Spleen (tissue), 11 donors: ENCODE data around the gene HIVEP3. TPM values are rescaled to one million over a fixed set of nuclear protein-coding genes. Genes with fewer than 3 reads are reported as not detected.

ENCODE experiments used
- DNase-seq: peaks from one replicate; pipeline ENCODE4 v3.0.0-alpha.2; 2020
- H3K27ac ChIP-seq, 8 donors: fragments of 200-600 bp; sonication (generic) in 7 of 8; 1 replicate in 4 of 8; 2 replicates in 4 of 8; pipeline versions ENCODE4 v1.5.0 to v1.8.0; 2016 to 2021; ENCODE audit warnings: inconsistent platforms in 4 of 8, mild to moderate bottlenecking in 4 of 8, moderate library complexity in 1 of 8
- H3K27me3 ChIP-seq, 7 donors: fragments of 200-600 bp; sonication (generic) in 6 of 7; replicated peaks in 1 of 7; 1 replicate in 4 of 7; 2 replicates in 3 of 7; pipeline versions ENCODE4 v1.5.0 to v1.8.0; 2016 to 2021; ENCODE audit warnings: inconsistent platforms in 3 of 7, mild to moderate bottlenecking in 1 of 7
- H3K36me3 ChIP-seq, 6 donors: fragments of 200-600 bp; sonication (generic) in 5 of 6; 1 replicate in 4 of 6; 2 replicates in 2 of 6; pipeline versions ENCODE4 v1.5.0 to v1.8.0; 2016 to 2021; ENCODE audit warnings: inconsistent platforms in 2 of 6
- H3K4me1 ChIP-seq, 6 donors: fragments of 200-600 bp; sonication (generic) in 5 of 6; 1 replicate in 3 of 6; 2 replicates in 3 of 6; pipeline versions ENCODE4 v1.5.0 to v1.8.0; 2016 to 2021; ENCODE audit warnings: inconsistent platforms in 3 of 6
- H3K4me3 ChIP-seq, 8 donors: fragments of 200-600 bp; sonication (generic) in 7 of 8; 1 replicate in 4 of 8; 2 replicates in 4 of 8; pipeline versions ENCODE4 v1.5.0 to v1.8.0; 2016 to 2021; ENCODE audit warnings: inconsistent platforms in 4 of 8, mild to moderate bottlenecking in 4 of 8, moderate library complexity in 2 of 8
- H3K9me3 ChIP-seq, 8 donors: fragments of 200-600 bp; sonication (generic) in 7 of 8; 1 replicate in 4 of 8; 2 replicates in 4 of 8; pipeline versions ENCODE4 v1.5.0 to v1.8.0; 2016 to 2021; ENCODE audit warnings: inconsistent platforms in 4 of 8
- POLR2A ChIP-seq, 3 donors: fragments of 450-650 bp; IDR thresholded peaks; one replicate each; pipeline ENCODE4 v1.5.1; 2017; ENCODE audit warnings: antibody characterized with exemption in 3 of 3, mild to moderate bottlenecking in 1 of 3
- POLR2AphosphoS5 ChIP-seq, 3 donors: sonication (generic); formaldehyde crosslinking; IDR thresholded peaks; one replicate each; pipeline ENCODE4 v1.5.1; 2017; ENCODE audit warnings: antibody characterized with exemption in 3 of 3
- WGBS, 5 donors: extraction: QIAGEN DNeasy Blood & Tissue Kit in 3 of 5; methylation state at CpG; one replicate each; pipeline versions ENCODE4 v1.1.5 to v1.1.7; 2013 to 2018; 5-methylcytosine and 5-hydroxymethylcytosine counted together
- intact Hi-C: fragments of 100-400 bp; cut with DNase I; formaldehyde crosslinking; loops from one replicate; pipeline ENCODE4 v1.15.0; 2023; ENCODE audit warnings: low total_unique reads
- polyA plus RNA-seq, 3 donors: library from polyadenylated mRNA; stranded (reverse); fragments of 200-250 nt; gene quantifications; one replicate each; pipeline ENCODE4 v1.2.1, GENCODE V29; 2013
- total RNA-seq, 7 donors: library from RNA; depleted of rRNA in 3 of 7; stranded (reverse); fragments of >200 nt in 3 of 7; fragmentation: NEBNext Ultra II Directional in 4 of 7; extraction: Animal tissue kit (Norgen Biotek cat#: 25700) in 4 of 7; gene quantifications; one replicate each; pipeline versions ENCODE4 v1.1.0 to v1.2.1, GENCODE V29; 2016 to 2021
- TF ChIP-seq, protein P1 (sequence below), 11 experiments: fragments of 200-600 bp in 7 of 11; fragments of 450-650 bp in 4 of 11; sonication (generic) in 4 of 11; IDR thresholded peaks in 8 of 11; conservative IDR thresholded peaks in 3 of 11; 1 replicate in 7 of 11; 2 replicates in 4 of 11; pipeline versions ENCODE4 v1.4.0 to v1.8.0; 2016 to 2021; ENCODE audit warnings: antibody characterized with exemption in 11 of 11, inconsistent platforms in 4 of 11, mild to moderate bottlenecking in 1 of 11
- donor health status: healthy with polysubstance abuse.
- donor health status: DM: no; HTN: no; CAD: no; lungs with moderate emphysema.
- donor health status: DM: no; HTN: no; CAD: no.
- donor health status: Bipolar disorder and iron deficiency.
- donor health status: healthy.
- donor health status: DM: no; HTN: no; CAD: no.
- donor health status: DM: yes; HTN: yes; CAD: no.

The HIVEP3 gene
- total and polyA plus RNA-seq, 10 donors, result 2.4 to 21.2 (median 8.2) TPM

DNA sequence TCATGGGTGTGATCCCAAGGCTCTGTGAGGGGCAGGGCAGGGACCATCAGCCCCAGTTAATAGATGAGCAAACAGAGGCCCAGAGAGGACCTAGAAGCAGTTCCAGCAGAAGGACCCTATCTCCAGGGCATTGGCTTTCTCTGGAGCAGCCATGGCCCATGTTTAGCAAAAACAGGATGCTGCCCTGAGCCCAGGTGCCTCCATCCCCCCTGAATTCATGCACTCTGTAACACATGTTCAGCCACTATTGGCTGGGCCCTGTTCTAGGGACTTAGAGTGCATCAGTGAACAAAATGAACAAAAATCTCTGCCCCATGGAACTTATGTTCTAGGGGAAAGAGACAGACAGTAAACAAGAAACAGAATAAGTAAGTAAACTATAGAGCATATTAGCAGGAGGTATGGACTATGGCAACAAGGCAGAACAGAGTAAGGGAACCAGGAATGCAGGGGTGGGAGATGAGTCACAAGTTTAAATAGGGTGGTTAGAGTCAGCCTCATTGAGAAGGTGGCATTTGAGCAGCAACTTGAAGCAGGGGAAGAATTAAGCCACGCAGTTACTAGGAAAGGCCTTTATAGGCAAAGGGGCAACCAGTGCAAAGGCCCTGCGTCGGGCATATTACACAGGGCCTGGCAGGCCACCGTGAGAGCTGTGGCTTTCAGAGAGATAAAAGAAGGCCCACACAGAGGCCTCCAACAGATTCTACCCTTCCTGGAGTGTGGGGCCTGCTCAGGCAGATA, 248.3 kb downstream of the HIVEP3 start:
- no peaks in the 10 kb centered on the region for H3K36me3 ChIP-seq
- 82 to 87% (median 84%) methylated on average over 4 of the region's 4 CpGs for WGBS, 5 donors
- intact Hi-C loops, result no loop called here
- H3K27me3 ChIP-seq, result no peaks in the 10 kb centered on the region
- TF ChIP-seq, protein P1, sequence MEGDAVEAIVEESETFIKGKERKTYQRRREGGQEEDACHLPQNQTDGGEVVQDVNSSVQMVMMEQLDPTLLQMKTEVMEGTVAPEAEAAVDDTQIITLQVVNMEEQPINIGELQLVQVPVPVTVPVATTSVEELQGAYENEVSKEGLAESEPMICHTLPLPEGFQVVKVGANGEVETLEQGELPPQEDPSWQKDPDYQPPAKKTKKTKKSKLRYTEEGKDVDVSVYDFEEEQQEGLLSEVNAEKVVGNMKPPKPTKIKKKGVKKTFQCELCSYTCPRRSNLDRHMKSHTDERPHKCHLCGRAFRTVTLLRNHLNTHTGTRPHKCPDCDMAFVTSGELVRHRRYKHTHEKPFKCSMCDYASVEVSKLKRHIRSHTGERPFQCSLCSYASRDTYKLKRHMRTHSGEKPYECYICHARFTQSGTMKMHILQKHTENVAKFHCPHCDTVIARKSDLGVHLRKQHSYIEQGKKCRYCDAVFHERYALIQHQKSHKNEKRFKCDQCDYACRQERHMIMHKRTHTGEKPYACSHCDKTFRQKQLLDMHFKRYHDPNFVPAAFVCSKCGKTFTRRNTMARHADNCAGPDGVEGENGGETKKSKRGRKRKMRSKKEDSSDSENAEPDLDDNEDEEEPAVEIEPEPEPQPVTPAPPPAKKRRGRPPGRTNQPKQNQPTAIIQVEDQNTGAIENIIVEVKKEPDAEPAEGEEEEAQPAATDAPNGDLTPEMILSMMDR (IDR thresholded peaks at IDR 0.05 in 8 of 11, conservative IDR thresholded peaks at IDR 0.05 in 3 of 11), result no peak
- TF ChIP-seq POLR2A (IDR thresholded peaks at IDR 0.05) (no peak), POLR2AphosphoS5 (IDR thresholded peaks at IDR 0.05) (no peak)
- H3K9me3 ChIP-seq, result no peaks in the 10 kb centered on the region
- H3K4me3 ChIP-seq, result no peak overlapping the region
- no peak for DNase-seq
- H3K27ac ChIP-seq, result no peak overlapping the region
- peaks cover 15 to 64% (median 44%) of the 10 kb centered on the region in 6 donors for H3K4me1 ChIP-seq

DNA sequence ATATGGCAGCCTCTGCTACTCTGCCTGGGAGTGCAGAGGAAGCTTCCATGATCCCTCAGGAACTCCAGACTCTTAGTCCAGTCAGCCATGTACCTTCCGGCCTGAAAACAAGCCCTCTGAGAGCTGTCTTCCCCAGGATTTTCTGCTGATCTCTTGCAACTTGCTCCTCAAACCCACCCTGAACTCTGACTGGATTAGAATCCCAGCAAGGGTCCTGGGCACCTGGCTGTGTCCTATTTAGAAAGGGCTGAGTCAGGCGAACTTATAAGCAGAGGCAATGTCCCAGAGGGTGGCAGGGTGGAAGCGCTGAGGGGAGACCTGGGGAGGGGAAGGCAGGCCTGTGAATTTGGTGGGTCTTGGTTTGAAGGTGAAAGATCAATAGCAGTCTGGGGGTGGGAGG, 249.8 kb downstream of the HIVEP3 start:
- Histone ChIP-seq H3K27me3 (no peaks in the 10 kb centered on the region), H3K9me3 (no peaks in the 10 kb centered on the region), H3K36me3 (no peaks in the 10 kb centered on the region), H3K27ac (no peak overlapping the region), H3K4me3 (no peak overlapping the region), H3K4me1 (peaks cover 12 to 55% (median 38%) of the 10 kb centered on the region in 6 donors)
- TF ChIP-seq POLR2AphosphoS5 (IDR thresholded peaks at IDR 0.05) (no peak), POLR2A (IDR thresholded peaks at IDR 0.05) (no peak)
- TF ChIP-seq, protein P1 (IDR thresholded peaks at IDR 0.05 in 8 of 11, conservative IDR thresholded peaks at IDR 0.05 in 3 of 11), result no peak
- WGBS, 5 donors, result 88 to 100% (median 92%) methylated on average over 3 of the region's 3 CpGs
- intact Hi-C loops, result no loop called here
- DNase-seq, result peak; percentile 40

DNA sequence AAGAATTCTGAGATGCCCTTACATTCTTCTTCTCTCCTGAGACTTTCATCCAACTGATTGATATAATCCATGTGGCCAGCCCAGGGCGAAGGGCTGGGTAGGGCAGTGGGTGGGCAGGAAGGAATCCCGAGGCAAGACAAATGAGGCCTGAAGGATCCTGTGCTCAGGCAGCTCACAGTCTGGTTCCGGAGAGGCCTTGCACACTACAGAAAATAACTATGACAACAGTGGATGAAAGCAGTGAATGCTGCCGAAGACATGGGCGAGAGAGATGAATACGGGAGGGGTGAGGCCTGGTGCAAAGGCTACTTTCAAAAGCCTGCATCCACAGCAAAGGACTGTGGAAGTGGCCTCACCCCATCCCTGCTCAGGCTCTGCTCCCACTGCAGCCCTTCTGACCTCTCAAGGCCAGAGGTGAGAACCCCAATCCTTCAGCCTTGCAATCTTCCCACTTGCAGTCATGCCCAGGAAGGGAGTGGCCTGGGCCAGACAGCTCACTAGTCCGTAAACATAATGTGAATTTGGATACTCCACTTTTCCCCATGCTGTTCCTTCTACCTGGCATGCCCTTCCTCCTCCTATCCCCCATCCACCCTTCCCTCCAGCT, 250.6 kb downstream of the HIVEP3 start:
- no peaks in the 10 kb centered on the region for H3K27me3 ChIP-seq
- intact Hi-C loops, result no loop called here
- H3K4me1 ChIP-seq, result peaks cover 4 to 55% (median 34%) of the 10 kb centered on the region in 6 donors
- no peaks in the 10 kb centered on the region for H3K36me3 ChIP-seq
- WGBS, 5 donors, result 71 to 91% (median 81%) methylated on average over 7 of the region's 7 CpGs
- TF ChIP-seq POLR2AphosphoS5 (IDR thresholded peaks at IDR 0.05) (no peak), POLR2A (IDR thresholded peaks at IDR 0.05) (no peak)
- TF ChIP-seq, protein P1 (IDR thresholded peaks at IDR 0.05 in 8 of 11, conservative IDR thresholded peaks at IDR 0.05 in 3 of 11), result no peak
- DNase-seq, result peak; percentile 41
- peak overlapping the region in 2 of 8 donors; percentile 58 to 63 for H3K27ac ChIP-seq
- no peak overlapping the region for H3K4me3 ChIP-seq
- H3K9me3 ChIP-seq, result no peaks in the 10 kb centered on the region

DNA sequence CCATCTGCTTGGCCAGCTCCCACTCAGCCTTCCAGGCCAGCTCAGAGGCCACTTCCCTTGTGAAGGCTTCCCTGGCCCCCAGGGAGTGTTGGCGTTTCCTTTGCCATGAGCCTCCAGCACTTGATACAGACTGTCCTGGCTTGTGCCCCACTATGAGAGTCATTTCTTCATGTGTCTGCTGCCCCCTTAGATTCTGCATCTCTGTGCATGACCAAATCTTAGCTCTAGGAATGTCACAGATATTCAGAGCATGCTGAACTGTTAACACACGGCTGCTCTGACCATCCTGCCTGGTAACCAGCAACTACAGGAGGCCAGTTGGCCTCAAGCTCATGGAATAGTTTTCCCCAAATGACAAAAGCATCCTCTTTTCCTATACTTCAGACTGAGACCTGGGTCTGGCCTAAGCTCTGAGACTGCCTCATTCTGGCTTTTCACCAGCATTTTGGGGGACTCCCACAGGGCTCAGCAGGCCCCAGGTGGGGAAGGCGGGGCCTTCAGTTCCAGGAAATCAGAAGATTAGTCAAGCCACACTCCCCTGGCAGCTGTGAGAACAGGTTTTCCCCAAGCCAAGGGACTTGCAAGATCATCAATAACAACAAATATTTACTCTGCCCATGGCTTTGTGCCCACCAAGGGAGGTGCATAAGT, 251.6 kb downstream of the HIVEP3 start:
- H3K4me1 ChIP-seq, result peaks cover 0 to 53% (median 31%) of the 10 kb centered on the region in 6 donors
- peaks cover 0 to 5% (median 0%) of the 10 kb centered on the region in 7 donors for H3K27me3 ChIP-seq
- H3K36me3 ChIP-seq, result no peaks in the 10 kb centered on the region
- H3K27ac ChIP-seq, result peak overlapping the region; percentile 13 to 63 (median 32)
- TF ChIP-seq POLR2AphosphoS5 (IDR thresholded peaks at IDR 0.05), result no peak
- no peak for TF ChIP-seq POLR2A (IDR thresholded peaks at IDR 0.05)
- TF ChIP-seq, protein P1 (IDR thresholded peaks at IDR 0.05 in 8 of 11, conservative IDR thresholded peaks at IDR 0.05 in 3 of 11), result no peak
- no peaks in the 10 kb centered on the region for H3K9me3 ChIP-seq
- no peak overlapping the region for H3K4me3 ChIP-seq
- intact Hi-C loops, result no loop called here
- WGBS, 5 donors, result 60 to 79% (median 68%) methylated on average over 3 of the region's 3 CpGs
- peak; percentile 84 for DNase-seq
